H1 (cell line): ENCODE results near the gene TMPRSS12. TPM values are rescaled to one million over a fixed set of nuclear protein-coding genes. Genes with fewer than 3 reads are reported as not detected.

Experiments
- CTCF ChIA-PET: fragments of 300-600 bp; sonication (Branson Sonifier 250); formaldehyde crosslinking; loops from one replicate; lab custom pipeline; 2021; ENCODE audit not compliant: partially characterized antibody; lab: Charles Lee
- POLR2A ChIA-PET: fragments of 300-600 bp; sonication (Branson Sonifier 250); formaldehyde crosslinking; loops from one replicate; lab custom pipeline; 2021; ENCODE audit warnings: inconsistent platforms; ENCODE audit not compliant: partially characterized antibody; lab: Charles Lee
- DNase-seq, 2 experiments: peaks; one replicate each; pipeline versions ENCODE4 v3.0.0 to v3.0.0-alpha.2; 2010 to 2022; ENCODE audit warnings: low spot score in 2 of 2, low read depth in 1 of 2, mixed read lengths in 1 of 2
- FAIRE-seq: peaks from 2 replicates; lab custom pipeline; 2011; peaks lifted over from hg19 to GRCh38; lab: Jason Lieb, UNC
- H2AFZ ChIP-seq: 2 replicates; pipeline ENCODE4 v1.8.1; 2012; ENCODE audit warnings: low read length, inconsistent platforms
- H2AK5ac ChIP-seq: 2 replicates; pipeline ENCODE4 v1.6.1; 2013; ENCODE audit warnings: low read depth, low read length
- H2BK120ac ChIP-seq: replicated peaks from 2 replicates; pipeline ENCODE3; 2013; ENCODE audit warnings: low read depth, low read length, inconsistent platforms
- H2BK12ac ChIP-seq: 2 replicates; pipeline ENCODE4 v1.6.1; 2013; ENCODE audit warnings: low read depth, low read length
- H2BK15ac ChIP-seq: 2 replicates; pipeline ENCODE4 v1.6.1; 2013; ENCODE audit warnings: low read length
- H2BK20ac ChIP-seq: 2 replicates; pipeline ENCODE4 v1.6.1; 2013; ENCODE audit warnings: low read length
- H2BK5ac ChIP-seq: 2 replicates; pipeline ENCODE4 v1.6.1; 2013; ENCODE audit warnings: low read depth, low read length
- H3K14ac ChIP-seq: 2 replicates; pipeline ENCODE4 v1.6.1; 2013; ENCODE audit warnings: inconsistent platforms; ENCODE audit not compliant: insufficient read length
- H3K18ac ChIP-seq: 2 replicates; pipeline ENCODE4 v1.6.1; 2013; ENCODE audit warnings: low read length; ENCODE audit errors: extremely low read depth
- H3K23ac ChIP-seq: 2 replicates; pipeline ENCODE4 v1.6.1; 2013; ENCODE audit warnings: inconsistent platforms; ENCODE audit not compliant: insufficient read length
- H3K23me2 ChIP-seq: 2 replicates; pipeline ENCODE4 v1.6.1; 2013; ENCODE audit warnings: low read depth, low read length
- H3K27ac ChIP-seq: 2 replicates; pipeline ENCODE4 v1.6.1; 2011; ENCODE audit warnings: low read depth, low read length, inconsistent platforms
- H3K27me3 ChIP-seq, 4 experiments: replicated peaks in 1 of 4; 1 replicate in 1 of 4; 2 replicates in 3 of 4; pipeline versions ENCODE4 v1.6.1 to v1.8.1; 2011 to 2013; ENCODE audit warnings: low read length in 3 of 4, mild to moderate bottlenecking in 3 of 4, inconsistent platforms in 2 of 4, mixed read lengths in 2 of 4, moderate library complexity in 1 of 4; ENCODE audit not compliant: control insufficient read depth in 3 of 4, insufficient read depth in 3 of 4; ENCODE audit errors: extremely low read depth in 1 of 4
- H3K36me3 ChIP-seq, 4 experiments: 2 replicates each; pipeline versions ENCODE4 v1.6.1 to v1.8.1; 2011 to 2013; ENCODE audit warnings: mild to moderate bottlenecking in 4 of 4, low read length in 3 of 4, moderate library complexity in 2 of 4, control low read depth in 1 of 4, inconsistent platforms in 1 of 4; ENCODE audit not compliant: insufficient read depth in 4 of 4, control insufficient read depth in 2 of 4
- H3K4ac ChIP-seq: replicated peaks from 2 replicates; pipeline ENCODE3; 2013; ENCODE audit warnings: low read length, low read depth, mixed read lengths, inconsistent platforms; ENCODE audit not compliant: insufficient read length
- H3K4me1 ChIP-seq, 4 experiments: replicated peaks in 1 of 4; 1 replicate in 1 of 4; 2 replicates in 3 of 4; pipeline versions ENCODE4 v1.6.1 to v1.8.1; 2011 to 2013; ENCODE audit warnings: low read length in 3 of 4, inconsistent platforms in 2 of 4, mixed read lengths in 1 of 4; ENCODE audit not compliant: insufficient read depth in 4 of 4, control insufficient read depth in 3 of 4
- H3K4me2 ChIP-seq, 2 experiments: 2 replicates each; pipeline versions ENCODE4 v1.6.1 to v1.8.1; 2011 to 2013; ENCODE audit warnings: low read depth in 2 of 2, low read length in 2 of 2, control low read depth in 1 of 2, inconsistent platforms in 1 of 2, mild to moderate bottlenecking in 1 of 2; ENCODE audit not compliant: insufficient read depth in 1 of 2
- H3K4me3 ChIP-seq, 4 experiments: fragments of 200-600, 300-600 bp in 1 of 4; sonication (generic), shearing (Covaris generic), sonication (Bioruptor Twin) in 1 of 4; 2 replicates each; pipeline versions ENCODE4 v1.5.1 to v1.8.1; 2011 to 2016; ENCODE audit warnings: low read length in 4 of 4, low read depth in 3 of 4, control low read depth in 2 of 4, inconsistent platforms in 2 of 4, mild to moderate bottlenecking in 2 of 4, mixed read lengths in 1 of 4, moderate library complexity in 1 of 4; ENCODE audit not compliant: insufficient read depth in 2 of 4; ENCODE audit errors: extremely low read depth in 1 of 4
- H3K56ac ChIP-seq: replicated peaks from 2 replicates; pipeline ENCODE3; 2013; ENCODE audit warnings: low read depth, mild to moderate bottlenecking, mixed read lengths, low read length, inconsistent platforms; ENCODE audit not compliant: insufficient read length
- H3K79me1 ChIP-seq: 2 replicates; pipeline ENCODE4 v1.6.1; 2013; ENCODE audit warnings: low read depth, low read length, control low read depth
- H3K79me2 ChIP-seq, 2 experiments: 2 replicates each; pipeline versions ENCODE4 v1.6.1 to v1.8.1; 2012 to 2013; ENCODE audit warnings: low read length in 2 of 2, mild to moderate bottlenecking in 2 of 2, inconsistent platforms in 1 of 2; ENCODE audit not compliant: insufficient read depth in 2 of 2, control insufficient read depth in 1 of 2
- H3K9ac ChIP-seq, 4 experiments: replicated peaks in 1 of 4; 1 replicate in 1 of 4; 2 replicates in 3 of 4; pipeline versions ENCODE4 v1.6.1 to v1.8.1; 2011 to 2013; ENCODE audit warnings: low read depth in 3 of 4, low read length in 3 of 4, control low read depth in 2 of 4, mild to moderate bottlenecking in 2 of 4, moderate library complexity in 2 of 4, inconsistent platforms in 1 of 4; ENCODE audit errors: extremely low read depth in 1 of 4
- H3K9me3 ChIP-seq, 2 experiments: 2 replicates each; pipeline versions ENCODE4 v1.6.1 to v1.8.1; 2012 to 2013; ENCODE audit warnings: mild to moderate bottlenecking in 2 of 2, moderate library complexity in 2 of 2, control low read depth in 1 of 2, inconsistent platforms in 1 of 2, low read depth in 1 of 2, low read length in 1 of 2, mixed read lengths in 1 of 2; ENCODE audit not compliant: insufficient read depth in 2 of 2
- H4K20me1 ChIP-seq, 2 experiments: replicated peaks in 1 of 2; 2 replicates each; pipeline versions ENCODE3 to v1.8.1; 2011 to 2013; ENCODE audit warnings: inconsistent platforms in 2 of 2, low read length in 2 of 2, mild to moderate bottlenecking in 1 of 2; ENCODE audit not compliant: insufficient read depth in 2 of 2, control insufficient read depth in 1 of 2
- H4K5ac ChIP-seq: 2 replicates; pipeline ENCODE4 v1.6.1; 2013; ENCODE audit warnings: low read length, low read depth, mixed read lengths, inconsistent platforms; ENCODE audit not compliant: insufficient read length
- H4K8ac ChIP-seq: 2 replicates; pipeline ENCODE4 v1.8.0; 2013; ENCODE audit warnings: mild to moderate bottlenecking, moderate library complexity, low read length, inconsistent platforms; ENCODE audit not compliant: insufficient read depth; ENCODE audit errors: extremely low read depth
- H4K91ac ChIP-seq: replicated peaks from 2 replicates; pipeline ENCODE3; 2013; ENCODE audit warnings: low read length, mixed read lengths, inconsistent platforms; ENCODE audit not compliant: insufficient read length
- CTCF ChIP-seq, 3 experiments: IDR thresholded peaks; 1 replicate in 2 of 3; 2 replicates in 1 of 3; pipeline versions ENCODE4 v1.5.1 to v1.6.1; 2011; ENCODE audit warnings: low read length in 3 of 3, mild to moderate bottlenecking in 3 of 3, inconsistent platforms in 2 of 3, low read depth in 1 of 3, moderate library complexity in 1 of 3; ENCODE audit not compliant: insufficient read depth in 1 of 3; ENCODE audit errors: control extremely low read depth in 1 of 3
- GABPA ChIP-seq: IDR thresholded peaks from 2 replicates; pipeline ENCODE4 v1.6.1; 2011; ENCODE audit warnings: mild to moderate bottlenecking, low read length, moderate library complexity, borderline replicate concordance; ENCODE audit not compliant: insufficient read depth
- KDM5A ChIP-seq: fragments of 200-600 bp; IDR thresholded peaks from 2 replicates; pipeline ENCODE4 v1.7.1; 2012; ENCODE audit warnings: mild to moderate bottlenecking, low read length, inconsistent platforms, mixed read lengths
- SIRT6 ChIP-seq: IDR thresholded peaks from one replicate; pipeline ENCODE4 v1.7.1; 2012; ENCODE audit warnings: low read length, inconsistent platforms
- TBP ChIP-seq: IDR thresholded peaks from 2 replicates; pipeline ENCODE4 v1.6.1; 2011; ENCODE audit warnings: low read depth, low read length, improper control_type of control experiment
- YY1 ChIP-seq: IDR thresholded peaks from 2 replicates; pipeline ENCODE4 v1.6.1; 2011; ENCODE audit warnings: low read depth, mild to moderate bottlenecking, low read length
- WGBS, 2 experiments: shearing (Covaris generic) in 1 of 2; methylation state at CpG; one replicate each; pipeline versions ENCODE4 v1.1.6 to v1.1.7; 2013 to 2015; ENCODE audit warnings: low lambda C conversion rate in 2 of 2, mixed read lengths in 2 of 2, inconsistent platforms in 1 of 2, low coverage in 1 of 2, missing lambda C conversion rate in 1 of 2; ENCODE audit not compliant: insufficient replicate concordance in 2 of 2, insufficient coverage in 1 of 2, insufficient read length in 1 of 2; ENCODE audit errors: extremely low coverage in 1 of 2, missing lambda C conversion rate in 1 of 2; 5-methylcytosine and 5-hydroxymethylcytosine counted together
- long read RNA-seq, 2 experiments: library from RNA in 1 of 2; library from capped mRNA in 1 of 2; stranded (forward); transcript quantifications; one replicate each; pipeline ENCODE4 v2.0.0, GENCODE V29; 2021; ENCODE audit warnings: inconsistent platforms in 1 of 2
- polyA minus RNA-seq, 3 experiments: library from RNA; depleted of rRNA, polyadenylated mRNA; stranded (reverse); fragments of >200 nt; gene quantifications; 1 replicate in 2 of 3; 2 replicates in 1 of 3; pipeline ENCODE4 v1.2.3, GENCODE V29; 2011
- polyA plus RNA-seq, 7 experiments: library from polyadenylated mRNA; depleted of rRNA in 3 of 7; stranded (reverse) in 5 of 7; unstranded in 2 of 7; fragments of >200 nt in 5 of 7; fragments of 200-250 nt in 2 of 7; gene quantifications; 1 replicate in 5 of 7; 2 replicates in 1 of 7; 4 replicates in 1 of 7; pipeline versions ENCODE4 v1.2.1 to v1.2.3, GENCODE V29; 2011 to 2013; ENCODE audit warnings: missing spikeins in 2 of 7, mixed read lengths in 2 of 7
- total RNA-seq: library from RNA; stranded (reverse); fragmentation: NEBNext Ultra II Directional; extraction: Animal tissue kit (Norgen Biotek cat#: 25700); gene quantifications from 2 replicates; pipeline ENCODE4 v1.2.1, GENCODE V29; 2021

Gene TMPRSS12
- total RNA-seq: not detected in 2 replicates
- polyA plus RNA-seq (2011; rRNA removed): not detected in 2 replicates
- not detected for polyA plus RNA-seq (2011; cell fraction: cytosol; rRNA removed)
- polyA plus RNA-seq (2011; cell fraction: nucleus; rRNA removed): not detected
- polyA plus RNA-seq (2012, experiment 1 of 2): not detected in 4 replicates
- not detected for polyA plus RNA-seq (2012, experiment 2 of 2)
- not detected for polyA plus RNA-seq (2013, experiment 1 of 2)
- polyA plus RNA-seq (2013, experiment 2 of 2): not detected
- not detected in 2 replicates for polyA minus RNA-seq (2011; rRNA and poly(A)+ RNA removed)
- not detected for polyA minus RNA-seq (2011; cell fraction: cytosol; rRNA and poly(A)+ RNA removed)
- not detected for polyA minus RNA-seq (2011; cell fraction: nucleus; rRNA and poly(A)+ RNA removed)
- long read RNA-seq, experiment 1: 0 reads
- long read RNA-seq, experiment 2: 0 reads

- H2BK120ac ChIP-seq: no peak within 1 kb of the TSS
- H3K14ac ChIP-seq: no peak within 1 kb of the TSS
- H4K91ac ChIP-seq: peak within 1 kb of the TSS; percentile 76
- H2BK5ac ChIP-seq: peak within 1 kb of the TSS; percentile 61; the same call in 1 of the 2 replicates
- peaks cover 5 to 6% of the 10 kb centered on the region in 2 experiments; a peak in 2 of 4 replicates for H3K9me3 ChIP-seq
- H3K23me2 ChIP-seq: no peaks in the 10 kb centered on the region
- H2AFZ ChIP-seq: peak within 1 kb of the TSS; percentile 97
- H3K27me3 ChIP-seq: no peaks in the 10 kb centered on the region; a peak in 1 of 7 replicates
- WGBS, 2 experiments: 50% methylated on average over 35 of the region's 36 CpGs; no CpG with 5 or more reads in 1 of the 2 experiments
- H2BK15ac ChIP-seq: peak within 1 kb of the TSS; percentile 61; the same call in 1 of the 2 replicates
- H4K20me1 ChIP-seq: no peaks in the 10 kb centered on the region
- H2BK20ac ChIP-seq: no peak within 1 kb of the TSS; the same call in 1 of the 2 replicates
- no peaks in the 10 kb centered on the region for H3K79me2 ChIP-seq
- no peak within 1 kb of the TSS for H2AK5ac ChIP-seq
- CTCF ChIA-PET: interaction anchor here (0.6 to 1.5 kb wide), 5 partner anchors 14 to 1838 kb away, joined by 3 read pairs; no protein-coding TSS in a partner anchor
- H4K5ac ChIP-seq: peak within 1 kb of the TSS; percentile 18
- H3K4ac ChIP-seq: no peak within 1 kb of the TSS
- H3K4me3 ChIP-seq: peak within 1 kb of the TSS; percentile 4 to 48 (median 17); a peak in 6 of 8 replicates
- no peak for FAIRE-seq
- H3K23ac ChIP-seq: no peak within 1 kb of the TSS
- peak within 1 kb of the TSS; percentile 83 for H3K18ac ChIP-seq
- POLR2A ChIA-PET: interaction anchor here (0.6 to 0.8 kb wide), 3 partner anchors 143 to 239 kb away, joined by 3 read pairs; no protein-coding TSS in a partner anchor
- H4K8ac ChIP-seq: peak within 1 kb of the TSS; percentile 73
- H3K4me1 ChIP-seq: no peaks in the 10 kb centered on the region; a peak in 1 of 7 replicates
- peak within 1 kb of the TSS; percentile 92 for H2BK12ac ChIP-seq
- H3K79me1 ChIP-seq: no peaks in the 10 kb centered on the region
- H3K27ac ChIP-seq: peak within 1 kb of the TSS; percentile 32; the same call in 1 of the 2 replicates
- H3K9ac ChIP-seq: no peak within 1 kb of the TSS; a peak in 1 of 7 replicates
- DNase-seq: peak; percentile 60 to 74
- H3K4me2 ChIP-seq: peak within 1 kb of the TSS; percentile 47 to 63
- no peaks in the 10 kb centered on the region for H3K36me3 ChIP-seq
- H3K56ac ChIP-seq: no peak within 1 kb of the TSS
- TF ChIP-seq KDM5A: no peak
- no peak for TF ChIP-seq GABPA
- TF ChIP-seq YY1: peak; percentile 94
- peak; percentile 68 for TF ChIP-seq TBP
- peak; percentile 41 to 61 (median 55) for TF ChIP-seq CTCF (IDR thresholded peaks at IDR 0.05; ENCODE audit: control extremely low read depth in 1 of 3, insufficient read depth in 1 of 3, low read depth in 1 of 3, low read length in 3 of 3)
- no peak for TF ChIP-seq SIRT6
Observed at GRCh38 chr12:50842637-50843493, at the start of gene TMPRSS12. TSS of gene TMPRSS12 (plus strand) at chr12:50842926. CDS start at chr12:50842965, 39 bp downstream.
